HG02763 (cell line): Measurements from ENCODE around the gene FOXC1.

Source experiments
- ATAC-seq: cut with Tn5 transposase; IDR thresholded peaks from one replicate; pipeline ENCODE4 v1.9.1; 2021; ENCODE audit warnings: mild to moderate bottlenecking, moderate library complexity; ENCODE audit not compliant: unreplicated experiment

Gene FOXC1

GRCh38 chr6:1640476-1640875 is 30.8 kb downstream of the FOXC1 start:
- no peak for ATAC-seq

- ATAC-seq, result no peak
Measured at GRCh38 chr6:1641343-1641885, 31.7 kb downstream of the FOXC1 start.

GRCh38 chr6:1643111-1643510 is 33.4 kb downstream of the FOXC1 start:
- no peak for ATAC-seq

GRCh38 chr6:1643830-1644445 is 34.2 kb downstream of the FOXC1 start:
- ATAC-seq, result no peak

- no peak for ATAC-seq
Measured at GRCh38 chr6:1644516-1645060, 34.9 kb downstream of the FOXC1 start.

GRCh38 chr6:1645466-1646185 is 35.9 kb downstream of the FOXC1 start:
- no peak for ATAC-seq

GRCh38 chr6:1651362-1651761 is 41.6 kb downstream of the FOXC1 start:
- ATAC-seq, result no peak

- no peak for ATAC-seq
Measured at GRCh38 chr6:1652842-1653241, 43.1 kb downstream of the FOXC1 start.

- ATAC-seq, result no peak
Measured at GRCh38 chr6:1654054-1654453, 44.3 kb downstream of the FOXC1 start.

GRCh38 chr6:1657116-1657770 is 47.5 kb downstream of the FOXC1 start:
- ATAC-seq, result no peak

- no peak for ATAC-seq
Measured at GRCh38 chr6:1657771-1658165, 48.1 kb downstream of the FOXC1 start.

- ATAC-seq, result no peak
Measured at GRCh38 chr6:1658212-1659005, 48.7 kb downstream of the FOXC1 start.

GRCh38 chr6:1659816-1660215 is 50.1 kb downstream of the FOXC1 start:
- no peak for ATAC-seq

GRCh38 chr6:1662534-1662933 is 52.8 kb downstream of the FOXC1 start:
- ATAC-seq, result no peak
